HepG2 (cell line): ENCODE data around the gene USP30. TPM values are rescaled to one million over a fixed set of nuclear protein-coding genes. Genes with fewer than 3 reads are reported as not detected.
A peak's percentile ranks its signal among the peaks of the same experiment; 100 is the strongest.

ENCODE experiments used
- ADNP ChIP-seq: sonication (generic); formaldehyde crosslinking; IDR thresholded peaks from 2 replicates; pipeline ENCODE4 v1.4.0; 2020; ENCODE audit warnings: missing genetic modification reagents
- BHLHE40 ChIP-seq: IDR thresholded peaks from 2 replicates; pipeline ENCODE4 v1.6.1; 2011; ENCODE audit warnings: low read length, improper control_type of control experiment
- CBFB ChIP-seq: sonication (generic); formaldehyde crosslinking; IDR thresholded peaks from 2 replicates; pipeline ENCODE4 v1.4.0; 2020; ENCODE audit warnings: missing genetic modification reagents
- DBP ChIP-seq: sonication (generic); formaldehyde crosslinking; IDR thresholded peaks from 2 replicates; pipeline ENCODE4 v1.4.0; 2020; ENCODE audit warnings: missing genetic modification reagents; ENCODE audit errors: not compliant biosample characterization
- DDIT3 ChIP-seq: sonication (generic); formaldehyde crosslinking; IDR thresholded peaks from 2 replicates; pipeline ENCODE4 v1.4.0; 2020; ENCODE audit warnings: mild to moderate bottlenecking, missing genetic modification reagents
- FOXP1 ChIP-seq, 2 experiments: fragments of 450-650 bp in 1 of 2; IDR thresholded peaks; 2 replicates each; pipeline ENCODE4 v1.6.1; 2017 to 2018; ENCODE audit warnings: antibody characterized with exemption in 1 of 2
- GZF1 ChIP-seq: sonication (generic); formaldehyde crosslinking; IDR thresholded peaks from 2 replicates; pipeline ENCODE4 v1.5.1; 2020; ENCODE audit warnings: mild to moderate bottlenecking, missing genetic modification reagents
- KAT2B ChIP-seq: fragments of 150-350 bp; IDR thresholded peaks from 2 replicates; pipeline ENCODE4 v1.6.1; 2014; ENCODE audit warnings: low read depth, low read length, borderline replicate concordance
- KLF6 ChIP-seq: IDR thresholded peaks from 2 replicates; pipeline ENCODE4 v1.8.0; 2016; ENCODE audit warnings: missing biosample characterization, missing genetic modification reagents
- KMT2A ChIP-seq: sonication (generic); formaldehyde crosslinking; IDR thresholded peaks from 2 replicates; pipeline ENCODE4 v1.4.0; 2020; ENCODE audit warnings: missing genetic modification reagents
- MIER3 ChIP-seq: IDR thresholded peaks from 2 replicates; pipeline ENCODE4 v1.6.1; 2016; ENCODE audit warnings: missing compliant biosample characterization, borderline replicate concordance
- MTA3 ChIP-seq: sonication (generic); formaldehyde crosslinking; IDR thresholded peaks from 2 replicates; pipeline ENCODE4 v1.4.0; 2020; ENCODE audit warnings: missing genetic modification reagents
- MXI1 ChIP-seq: IDR thresholded peaks from 3 replicates; pipeline ENCODE4 v1.6.1; 2012; ENCODE audit warnings: low read depth, low read length, inconsistent platforms, borderline replicate concordance
- NFE2 ChIP-seq: sonication (generic); formaldehyde crosslinking; IDR thresholded peaks from 2 replicates; pipeline ENCODE4 v1.4.0; 2020; ENCODE audit warnings: missing genetic modification reagents
- NFYC ChIP-seq: IDR thresholded peaks from 2 replicates; pipeline ENCODE4 v1.6.1; 2016; ENCODE audit warnings: missing genetic modification reagents, missing compliant biosample characterization
- PHB2 ChIP-seq: fragments of 450-650 bp; IDR thresholded peaks from 2 replicates; pipeline ENCODE4 v1.6.1; 2018; ENCODE audit not compliant: partially characterized antibody
- RBM22 ChIP-seq: fragments of 200-400 bp; formaldehyde crosslinking; optimal IDR thresholded peaks from 2 replicates; pipeline ENCODE3; 2017; ENCODE audit warnings: mild to moderate bottlenecking, low read length, moderate library complexity
- SCMH1 ChIP-seq: sonication (generic); formaldehyde crosslinking; IDR thresholded peaks from 2 replicates; pipeline ENCODE4 v1.9.0; 2021; ENCODE audit warnings: missing genetic modification reagents, mild to moderate bottlenecking, borderline replicate concordance
- SNAI1 ChIP-seq: sonication (generic); formaldehyde crosslinking; IDR thresholded peaks from 2 replicates; pipeline ENCODE4 v1.5.0; 2020; ENCODE audit warnings: mild to moderate bottlenecking, missing genetic modification reagents, borderline replicate concordance
- SP2 ChIP-seq: sonication (generic); formaldehyde crosslinking; IDR thresholded peaks from 2 replicates; pipeline ENCODE4 v1.5.1; 2020; ENCODE audit warnings: mild to moderate bottlenecking, missing genetic modification reagents
- STAG1 ChIP-seq: sonication (generic); formaldehyde crosslinking; IDR thresholded peaks from 2 replicates; pipeline ENCODE4 v1.4.0; 2020; ENCODE audit warnings: missing genetic modification reagents
- TBX3 ChIP-seq: fragments of 450-650 bp; IDR thresholded peaks from 2 replicates; pipeline ENCODE4 v1.6.1; 2017; ENCODE audit warnings: antibody characterized with exemption, mild to moderate bottlenecking, inconsistent platforms, borderline replicate concordance
- ZBTB21 ChIP-seq: sonication (generic); formaldehyde crosslinking; IDR thresholded peaks from 2 replicates; pipeline ENCODE4 v1.4.0; 2020; ENCODE audit warnings: missing genetic modification reagents
- ZFP91 ChIP-seq: sonication (generic); formaldehyde crosslinking; IDR thresholded peaks from 2 replicates; pipeline ENCODE4 v1.9.0; 2022; ENCODE audit warnings: missing genetic modification reagents, mild to moderate bottlenecking, borderline replicate concordance
- ZNF3 ChIP-seq: IDR thresholded peaks from 2 replicates; pipeline ENCODE4 v1.7.0; 2017; ENCODE audit warnings: inconsistent platforms
- ZNF335 ChIP-seq: sonication (generic); formaldehyde crosslinking; IDR thresholded peaks from 2 replicates; pipeline ENCODE4 v1.4.0; 2020; ENCODE audit warnings: missing genetic modification reagents
- ZNF501 ChIP-seq: sonication (generic); formaldehyde crosslinking; IDR thresholded peaks from 2 replicates; pipeline ENCODE4 v1.5.1; 2020; ENCODE audit warnings: mild to moderate bottlenecking, moderate library complexity, missing genetic modification reagents
- ZNF564 ChIP-seq: sonication (generic); formaldehyde crosslinking; IDR thresholded peaks from 2 replicates; pipeline ENCODE4 v1.8.1; 2023; ENCODE audit warnings: mild to moderate bottlenecking, missing genetic modification reagents
- ZNF740 ChIP-seq: sonication (generic); formaldehyde crosslinking; IDR thresholded peaks from 2 replicates; pipeline ENCODE4 v1.4.0; 2020; ENCODE audit warnings: missing genetic modification reagents
- ZNF749 ChIP-seq: sonication (generic); formaldehyde crosslinking; IDR thresholded peaks from 2 replicates; pipeline ENCODE4 v1.8.0; 2022; ENCODE audit warnings: mild to moderate bottlenecking, missing genetic modification reagents, moderate library complexity, borderline replicate concordance
- ZNF792 ChIP-seq: IDR thresholded peaks from 2 replicates; pipeline ENCODE4 v1.6.1; 2016
- polyA plus RNA-seq, 8 experiments: library from polyadenylated mRNA; depleted of rRNA in 3 of 8; stranded (reverse) in 7 of 8; unstranded in 1 of 8; fragments of >200 nt; fragmentation: Illumina TruSeq in 4 of 8; extraction: Trizol in 4 of 8; gene quantifications; 2 replicates each; pipeline versions ENCODE4 v1.2.1 to v1.2.3, GENCODE V29; 2011 to 2016; ENCODE audit warnings: low read depth in 4 of 8, missing spikeins in 1 of 8, mixed read lengths in 1 of 8; ENCODE audit not compliant: insufficient read depth in 1 of 8
- total RNA-seq, 5 experiments: library from RNA; depleted of rRNA; stranded (reverse); fragments of >200 nt; fragmentation: Illumina TruSeq; extraction: Trizol; gene quantifications; 2 replicates each; pipeline ENCODE4 v1.2.3, GENCODE V29; 2016; ENCODE audit warnings: low read depth in 1 of 5

Gene USP30
- total and polyA plus RNA-seq, 2 of the 13 experiments (the other 11 are each of a cell fraction or from before 2014, with no cell fraction given): 11.2 to 20.8 TPM

- TF ChIP-seq SNAI1 (CRISPR knock-in tag): no peak
- TF ChIP-seq DDIT3 (CRISPR knock-in tag): no peak
- TF ChIP-seq ZNF335: peak; percentile 91
- TF ChIP-seq KLF6: peak; percentile 98
- no peak for TF ChIP-seq MTA3 (CRISPR knock-in tag)
- TF ChIP-seq TBX3: no peak
- no peak for TF ChIP-seq DBP (CRISPR knock-in tag)
- no peak for TF ChIP-seq GZF1
- TF ChIP-seq FOXP1 (IDR thresholded peaks at IDR 0.05): no peak
- peak; percentile 24; the same call in 1 of the 2 replicates for TF ChIP-seq FOXP1 (CRISPR knock-in tag; IDR thresholded peaks at IDR 0.05)
- peak; percentile 57; the same call in 1 of the 2 replicates for TF ChIP-seq ZBTB21
- TF ChIP-seq NFE2 (CRISPR knock-in tag): no peak
- peak; percentile 89; the same call in 2 of the 3 replicates for TF ChIP-seq MXI1
- TF ChIP-seq ADNP (CRISPR knock-in tag): no peak
- TF ChIP-seq SCMH1 (CRISPR knock-in tag): no peak
- peak; percentile 93 for TF ChIP-seq ZNF792 (CRISPR knock-in tag)
- no peak for TF ChIP-seq RBM22
- peak; percentile 80; the same call in 1 of the 2 replicates for TF ChIP-seq MIER3 (CRISPR knock-in tag)
- TF ChIP-seq KMT2A (CRISPR knock-in tag): peak; percentile 65; the same call in 1 of the 2 replicates
- peak; percentile 62 for TF ChIP-seq ZFP91 (CRISPR knock-in tag)
- TF ChIP-seq ZNF749: peak; percentile 94
- no peak for TF ChIP-seq ZNF564 (CRISPR knock-in tag)
- TF ChIP-seq STAG1: peak; percentile 25; the same call in 1 of the 2 replicates
- 0 out of 2 replicates have a peak, but pooled peaks have one; percentile 22 for TF ChIP-seq NFYC (CRISPR knock-in tag)
- no peak for TF ChIP-seq SP2 (CRISPR knock-in tag)
- no peak for TF ChIP-seq ZNF3 (CRISPR knock-in tag)
- no peak for TF ChIP-seq PHB2
- TF ChIP-seq CBFB (CRISPR knock-in tag): 0 out of 2 replicates have a peak, but pooled peaks have one; percentile 34
- 0 out of 2 replicates have a peak, but pooled peaks have one; percentile 54 for TF ChIP-seq ZNF501 (CRISPR knock-in tag)
- TF ChIP-seq ZNF740 (CRISPR knock-in tag): peak; percentile 51; the same call in 1 of the 2 replicates
- TF ChIP-seq BHLHE40: no peak
- no peak for TF ChIP-seq KAT2B
Measured at GRCh38 chr12:109020796-109021380, 31.5 kb upstream of the USP30 start, which contains the start of gene SVOP (continued).
